GM23338 (cell line): ENCODE results near the gene PSG2. TPM values are rescaled to one million over a fixed set of nuclear protein-coding genes. Genes with fewer than 3 reads are reported as not detected.
"Not testable (repeated sequence)": the region's sequence is repeated elsewhere in the genome, so short reads cannot be mapped to it uniquely, and the experiment has no call there.

Experiments
- ATAC-seq: fragments of 200-7000 bp; cut with Tn5 transposase; 3 replicates; pipeline ENCODE4 v1.9.1; 2020
- DNase-seq: peaks from one replicate; pipeline ENCODE4 v3.0.0-alpha.2; 2015; ENCODE audit warnings: low spot score
- H2AFZ ChIP-seq: fragments of 200-600 bp; sonication (generic); 2 replicates; pipeline ENCODE4 v1.8.0; 2016; ENCODE audit warnings: antibody characterized with exemption, mild to moderate bottlenecking, moderate library complexity
- H3F3A ChIP-seq: fragments of 200-600 bp; sonication (generic); replicated peaks from 2 replicates; pipeline ENCODE4 v1.8.0; 2017; ENCODE audit warnings: antibody characterized with exemption, mixed run types, low read depth
- H3K27ac ChIP-seq: fragments of 200-600 bp; sonication (generic); 2 replicates; pipeline ENCODE4 v1.6.1; 2016; ENCODE audit warnings: low read depth
- H3K27me3 ChIP-seq: fragments of 200-600 bp; sonication (generic); 2 replicates; pipeline ENCODE4 v1.8.0; 2016; ENCODE audit warnings: mild to moderate bottlenecking, mixed run types, moderate library complexity; ENCODE audit not compliant: insufficient read depth
- H3K36me3 ChIP-seq: fragments of 200-600 bp; sonication (generic); 2 replicates; pipeline ENCODE4 v1.8.0; 2016; ENCODE audit warnings: mild to moderate bottlenecking; ENCODE audit not compliant: insufficient read depth
- H3K4me1 ChIP-seq: fragments of 200-600 bp; sonication (generic); 2 replicates; pipeline ENCODE4 v1.8.0; 2016; ENCODE audit warnings: mild to moderate bottlenecking, moderate library complexity; ENCODE audit not compliant: insufficient read depth
- H3K4me2 ChIP-seq: fragments of 200-600 bp; sonication (generic); 2 replicates; pipeline ENCODE4 v1.7.1; 2017; ENCODE audit warnings: mixed run types
- H3K4me3 ChIP-seq: fragments of 200-600 bp; sonication (generic); 2 replicates; pipeline ENCODE4 v1.6.1; 2016; ENCODE audit warnings: mixed run types
- H3K79me2 ChIP-seq: fragments of 200-600 bp; sonication (generic); replicated peaks from 2 replicates; pipeline ENCODE4 v1.8.0; 2017; ENCODE audit warnings: mild to moderate bottlenecking; ENCODE audit not compliant: insufficient read depth
- H3K9me2 ChIP-seq: fragments of 200-600 bp; sonication (generic); 2 replicates; pipeline ENCODE4 v1.8.0; 2017; ENCODE audit not compliant: insufficient read depth
- H4K20me1 ChIP-seq: fragments of 200-600 bp; sonication (generic); replicated peaks from 2 replicates; pipeline ENCODE4 v1.8.0; 2017; ENCODE audit warnings: mild to moderate bottlenecking; ENCODE audit not compliant: insufficient read depth
- H3K27ac Mint-ChIP-seq: 2 replicates; pipeline ENCODE4 v1.8.0; 2020; ENCODE audit warnings: inconsistent platforms, mild to moderate bottlenecking, moderate library complexity, mixed read lengths
- H3K27me3 Mint-ChIP-seq: 3 replicates; pipeline ENCODE4 v1.8.0; 2022; ENCODE audit warnings: low read depth, mild to moderate bottlenecking, moderate library complexity, mixed read lengths, inconsistent platforms; ENCODE audit not compliant: insufficient read depth, poor library complexity
- H3K36me3 Mint-ChIP-seq: 3 replicates; pipeline ENCODE4 v1.8.0; 2021; ENCODE audit warnings: low read depth, mild to moderate bottlenecking, inconsistent platforms, moderate library complexity, mixed read lengths
- H3K4me1 Mint-ChIP-seq: 3 replicates; pipeline ENCODE4 v1.8.0; 2020; ENCODE audit warnings: mild to moderate bottlenecking, inconsistent platforms, mixed read lengths
- H3K4me3 Mint-ChIP-seq: 3 replicates; pipeline ENCODE4 v1.8.0; 2021; ENCODE audit warnings: moderate library complexity, mild to moderate bottlenecking, inconsistent platforms, mixed read lengths
- H3K9me3 Mint-ChIP-seq: 3 replicates; pipeline ENCODE4 v1.8.0; 2020; ENCODE audit warnings: moderate library complexity, mild to moderate bottlenecking, inconsistent platforms, mixed read lengths
- polyA plus RNA-seq: library from polyadenylated mRNA; unstranded; fragments of >200 nt; fragmentation: Nextera tagmentation; extraction: Ambion mirVana; gene quantifications from 2 replicates; pipeline ENCODE4 v1.2.1, GENCODE V29; 2016
- total RNA-seq: library from RNA; depleted of rRNA; stranded (reverse); fragments of >200 nt; shearing (Covaris generic); gene quantifications from 2 replicates; pipeline ENCODE4 v1.2.3, GENCODE V29; 2014; rRNA removed
- TF ChIP-seq, protein P1 (sequence below), 2 experiments: fragments of 200-600 bp in 1 of 2; sonication (generic) in 1 of 2; conservative IDR thresholded peaks; 2 replicates each; pipeline versions ENCODE4 v1.5.1 to v1.6.1; 2016 to 2017; ENCODE audit warnings: antibody characterized with exemption in 2 of 2, low read depth in 2 of 2, mild to moderate bottlenecking in 2 of 2, moderate library complexity in 1 of 2

The PSG2 gene
- total and polyA plus RNA-seq, 2 experiments from 2014 or later = not detected

- H3K4me3 Mint-ChIP-seq, H2AFZ ChIP-seq, H3K79me2 ChIP-seq, H3K4me3 ChIP-seq, ATAC-seq, H3K4me1 ChIP-seq, H4K20me1 ChIP-seq, H3K27ac ChIP-seq, H3F3A ChIP-seq, H3K27ac Mint-ChIP-seq, H3K27me3 ChIP-seq, H3K4me1 Mint-ChIP-seq, H3K27me3 Mint-ChIP-seq, H3K36me3 ChIP-seq, H3K9me2 ChIP-seq, H3K4me2 ChIP-seq: not testable (repeated sequence)
- peaks cover 86% of the 10 kb centered on the region for H3K9me3 Mint-ChIP-seq
- TF ChIP-seq, protein P1, sequence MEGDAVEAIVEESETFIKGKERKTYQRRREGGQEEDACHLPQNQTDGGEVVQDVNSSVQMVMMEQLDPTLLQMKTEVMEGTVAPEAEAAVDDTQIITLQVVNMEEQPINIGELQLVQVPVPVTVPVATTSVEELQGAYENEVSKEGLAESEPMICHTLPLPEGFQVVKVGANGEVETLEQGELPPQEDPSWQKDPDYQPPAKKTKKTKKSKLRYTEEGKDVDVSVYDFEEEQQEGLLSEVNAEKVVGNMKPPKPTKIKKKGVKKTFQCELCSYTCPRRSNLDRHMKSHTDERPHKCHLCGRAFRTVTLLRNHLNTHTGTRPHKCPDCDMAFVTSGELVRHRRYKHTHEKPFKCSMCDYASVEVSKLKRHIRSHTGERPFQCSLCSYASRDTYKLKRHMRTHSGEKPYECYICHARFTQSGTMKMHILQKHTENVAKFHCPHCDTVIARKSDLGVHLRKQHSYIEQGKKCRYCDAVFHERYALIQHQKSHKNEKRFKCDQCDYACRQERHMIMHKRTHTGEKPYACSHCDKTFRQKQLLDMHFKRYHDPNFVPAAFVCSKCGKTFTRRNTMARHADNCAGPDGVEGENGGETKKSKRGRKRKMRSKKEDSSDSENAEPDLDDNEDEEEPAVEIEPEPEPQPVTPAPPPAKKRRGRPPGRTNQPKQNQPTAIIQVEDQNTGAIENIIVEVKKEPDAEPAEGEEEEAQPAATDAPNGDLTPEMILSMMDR (conservative IDR thresholded peaks at IDR 0.05; ENCODE audit: low read depth in 2 of 2) = peak; percentile 32 to 35; a peak in 3 of 4 replicates
- peak; percentile 34 for DNase-seq
- peaks cover 11% of the 10 kb centered on the region for H3K36me3 Mint-ChIP-seq
These were observed 62.9 kb downstream of the PSG2 start for GRCh38 chr19:43019588-43019987.

Other genes with a start within 250 kb of the PSG2 start
- gene PSG1, start 203.0 kb downstream of the PSG2 start, total RNA-seq = not detected in 2 replicates
- gene PSG1, start 203.0 kb downstream of the PSG2 start, polyA plus RNA-seq = not detected in 2 replicates
- not detected in 2 replicates for gene PSG6, start 164.8 kb downstream of the PSG2 start, total RNA-seq
- 0.16 TPM in 1 of 2 replicates, not detected in the other for gene PSG6, start 164.8 kb downstream of the PSG2 start, polyA plus RNA-seq
- gene PSG7, start 145.5 kb downstream of the PSG2 start, total RNA-seq = not detected in 2 replicates
- not detected in 2 replicates for gene PSG7, start 145.5 kb downstream of the PSG2 start, polyA plus RNA-seq
- not detected in 2 replicates for gene PSG11, start 56.2 kb downstream of the PSG2 start, total RNA-seq
- gene PSG11, start 56.2 kb downstream of the PSG2 start, polyA plus RNA-seq = not detected in 2 replicates
- gene PSG5, start 103.8 kb upstream of the PSG2 start, total RNA-seq = not detected in 2 replicates
- 0.32 and 0.63 TPM in 2 replicates for gene PSG5, start 103.8 kb upstream of the PSG2 start, polyA plus RNA-seq
- gene PSG4, start 122.9 kb upstream of the PSG2 start, total RNA-seq = not detected in 2 replicates
- 0.26 TPM in 1 of 2 replicates, not detected in the other for gene PSG4, start 122.9 kb upstream of the PSG2 start, polyA plus RNA-seq
- not detected in 2 replicates for gene PSG9, start 186.8 kb upstream of the PSG2 start, total RNA-seq
- gene PSG9, start 186.8 kb upstream of the PSG2 start, polyA plus RNA-seq = not detected in 2 replicates